GM18867 (cell line): ENCODE measurements around the gene TMEM266.

ENCODE experiments used
- ATAC-seq: cut with Tn5 transposase; IDR thresholded peaks from one replicate; pipeline ENCODE4 v1.9.1; 2021; ENCODE audit warnings: mild to moderate bottlenecking, moderate library complexity; ENCODE audit not compliant: unreplicated experiment

TMEM266 gene

GRCh38 chr15:76123031-76123430 lies 63.2 kb downstream of the TMEM266 start:
- ATAC-seq = no peak

DNA sequence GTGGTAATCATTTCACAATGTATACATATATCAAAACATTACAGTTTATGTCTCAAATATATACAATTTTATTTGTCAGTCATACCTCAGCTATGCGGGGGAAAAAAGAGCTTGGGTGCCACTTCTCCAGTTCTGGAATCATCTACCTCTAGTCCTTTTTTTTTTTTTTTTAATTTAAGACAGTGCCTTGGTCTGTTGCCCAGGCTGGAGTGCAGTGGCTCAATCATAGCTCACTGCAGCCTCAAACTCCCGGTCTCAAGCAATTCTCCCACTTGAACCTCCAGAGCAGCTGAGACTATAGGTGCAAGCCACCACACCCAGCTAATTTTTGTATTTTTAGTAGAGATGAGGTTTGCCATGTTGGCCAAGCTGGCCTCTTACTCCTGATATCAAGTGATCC lies 67.4 kb downstream of the TMEM266 start:
- ATAC-seq = no peak

GRCh38 chr15:76127880-76128279 lies 68.1 kb downstream of the TMEM266 start:
- ATAC-seq = no peak

GRCh38 chr15:76134537-76134936 lies 74.8 kb downstream of the TMEM266 start:
- ATAC-seq = no peak

- ATAC-seq = no peak
These were observed 75.7 kb downstream of the TMEM266 start for GRCh38 chr15:76135516-76135915.

GRCh38 chr15:76138436-76138835 lies 78.7 kb downstream of the TMEM266 start:
- no peak for ATAC-seq

DNA sequence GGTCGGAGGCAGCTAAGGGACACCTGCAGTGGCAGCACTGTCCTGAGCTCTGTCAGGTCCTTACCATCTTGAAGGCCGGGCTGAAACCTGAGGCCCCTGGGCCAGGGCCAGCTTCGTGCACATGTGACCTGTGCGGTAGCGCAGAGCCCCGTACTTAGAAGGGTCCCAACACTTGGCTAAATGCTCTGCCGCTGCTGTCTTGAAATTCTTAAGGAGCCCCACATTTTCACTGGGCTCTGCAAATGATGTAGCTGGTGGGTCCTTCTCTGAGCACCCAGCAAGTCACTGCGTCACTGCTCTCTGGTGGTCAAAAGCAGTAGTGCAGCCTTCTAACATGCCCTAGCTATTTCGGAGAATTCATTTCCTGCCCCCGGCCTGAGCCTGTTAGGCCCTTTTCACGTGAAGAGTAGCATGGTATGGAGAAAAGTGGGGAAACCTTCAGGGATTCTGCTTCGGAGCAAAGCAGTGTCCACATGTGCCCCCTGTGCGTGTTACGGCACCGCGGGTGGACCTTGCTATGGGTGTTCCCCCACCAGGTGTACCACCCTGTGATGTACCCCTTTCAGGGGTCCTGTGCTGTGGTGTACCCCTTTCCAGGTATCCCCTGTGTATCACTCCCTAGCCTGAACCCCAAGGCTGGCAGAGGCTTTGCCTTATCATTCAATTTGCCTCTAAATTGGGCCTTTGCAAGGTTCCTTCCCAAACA lies 79.7 kb downstream of the TMEM266 start:
- ATAC-seq = peak; percentile 73

DNA sequence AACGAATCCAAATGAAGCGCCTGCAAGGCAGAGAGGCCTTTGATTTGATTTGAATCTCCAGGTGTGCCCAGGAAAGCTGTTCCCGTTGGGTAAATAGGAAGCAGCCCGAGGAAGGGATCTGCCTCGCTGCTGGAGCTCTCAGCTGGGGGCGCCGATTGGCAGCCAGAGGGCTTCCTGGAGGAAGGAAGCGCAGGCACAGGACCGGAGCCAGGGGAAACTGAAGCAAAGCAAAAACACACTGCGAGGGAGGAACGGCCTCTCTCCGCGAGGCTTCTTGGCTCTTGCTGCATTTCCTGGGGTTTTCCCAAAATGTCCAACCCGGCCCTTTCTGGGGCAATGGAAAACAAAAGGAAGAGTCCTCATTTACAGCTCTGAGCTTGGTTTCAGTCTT lies 80.3 kb downstream of the TMEM266 start:
- ATAC-seq = no peak

GRCh38 chr15:76146812-76147211 lies 87.0 kb downstream of the TMEM266 start:
- no peak for ATAC-seq

- ATAC-seq = peak; percentile 38
These were observed 88.3 kb downstream of the TMEM266 start for GRCh38 chr15:76147906-76148570.

- no peak for ATAC-seq
These were observed 89.6 kb downstream of the TMEM266 start for GRCh38 chr15:76149291-76149915.

- peak; percentile 27 for ATAC-seq
These were observed 90.7 kb downstream of the TMEM266 start for GRCh38 chr15:76150513-76150912.

GRCh38 chr15:76150971-76151598 lies 91.3 kb downstream of the TMEM266 start:
- peak; percentile 78 for ATAC-seq

- ATAC-seq = no peak
These were observed 91.8 kb downstream of the TMEM266 start for GRCh38 chr15:76151599-76151974.

DNA sequence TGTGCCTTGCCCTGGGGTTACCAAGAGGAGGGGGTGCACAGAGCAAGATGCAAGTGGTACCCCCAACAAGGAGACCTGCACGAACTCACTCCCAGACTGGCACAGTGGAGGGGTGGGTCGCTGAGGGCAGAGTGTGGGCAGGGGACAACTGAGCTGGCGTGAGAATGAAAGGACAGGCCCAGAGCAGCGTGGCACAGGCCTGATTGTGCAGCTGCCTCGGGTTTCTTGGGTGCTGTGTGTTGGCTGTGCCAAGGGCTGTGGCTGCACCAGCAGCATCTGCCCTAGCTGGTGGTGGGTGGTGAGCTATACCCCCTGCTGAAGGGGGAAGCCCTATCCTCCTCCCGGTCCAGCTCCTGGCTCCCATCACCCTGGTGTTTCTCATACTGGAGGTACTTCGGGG lies 92.4 kb downstream of the TMEM266 start:
- no peak for ATAC-seq

GRCh38 chr15:76153241-76154197 lies 93.7 kb downstream of the TMEM266 start:
- no peak for ATAC-seq

- no peak for ATAC-seq
These were observed 95.9 kb downstream of the TMEM266 start for GRCh38 chr15:76155731-76156130.

GRCh38 chr15:76158226-76158625 lies 98.4 kb downstream of the TMEM266 start:
- no peak for ATAC-seq

- ATAC-seq = no peak
These were observed 99.0 kb downstream of the TMEM266 start for GRCh38 chr15:76158815-76159214.

GRCh38 chr15:76159282-76159681 lies 99.5 kb downstream of the TMEM266 start:
- no peak for ATAC-seq
